GM15510 (cell line): ENCODE measurements around the gene CASTOR1.

Experiments
- POLR2A ChIP-seq: IDR thresholded peaks from 3 replicates; pipeline ENCODE4 v1.6.1; 2011; ENCODE audit warnings: borderline replicate concordance; ENCODE audit not compliant: insufficient read length; ENCODE audit errors: extremely low read depth

The CASTOR1 gene

GRCh38 chr22:30252411-30253204 lies 36.7 kb downstream of the CASTOR1 start:
- no peak for TF ChIP-seq POLR2A

GRCh38 chr22:30251711-30252110 lies 37.6 kb downstream of the CASTOR1 start:
- no peak for TF ChIP-seq POLR2A

- TF ChIP-seq POLR2A = no peak
Observed at GRCh38 chr22:30250661-30251267, 38.5 kb downstream of the CASTOR1 start.

GRCh38 chr22:30250039-30250565 lies 39.2 kb downstream of the CASTOR1 start:
- no peak for TF ChIP-seq POLR2A

GRCh38 chr22:30249049-30250038 lies 40.0 kb downstream of the CASTOR1 start:
- TF ChIP-seq POLR2A = no peak

GRCh38 chr22:30248484-30248883 lies 40.8 kb downstream of the CASTOR1 start:
- no peak for TF ChIP-seq POLR2A

GRCh38 chr22:30247974-30248373 lies 41.3 kb downstream of the CASTOR1 start:
- no peak for TF ChIP-seq POLR2A

GRCh38 chr22:30247561-30247960 lies 41.7 kb downstream of the CASTOR1 start:
- TF ChIP-seq POLR2A = no peak

- TF ChIP-seq POLR2A = no peak
Observed at GRCh38 chr22:30246814-30247376, 42.4 kb downstream of the CASTOR1 start.

- no peak for TF ChIP-seq POLR2A
Observed at GRCh38 chr22:30245985-30246813, 43.1 kb downstream of the CASTOR1 start, which contains the start of gene LIF. LIF (minus strand) TSS chr22:30246759; CDS start chr22:30246695, 64 bp downstream.

GRCh38 chr22:30245181-30245984 lies 43.9 kb downstream of the CASTOR1 start:
- no peak for TF ChIP-seq POLR2A

- TF ChIP-seq POLR2A = no peak
Observed at GRCh38 chr22:30244641-30245040, 44.7 kb downstream of the CASTOR1 start.

GRCh38 chr22:30244066-30244465 lies 45.2 kb downstream of the CASTOR1 start:
- TF ChIP-seq POLR2A = no peak
